ENCODE measurements around the gene APOL1.
"Not testable (repeated sequence)": the region's sequence is repeated elsewhere in the genome, so short reads cannot be mapped to it uniquely, and the experiment has no call there.

The APOL1 gene

GRCh38 chr22:36225333-36225922 lies 27.5 kb upstream of the APOL1 start:
- no peak overlapping the region for H3K4me3 ChIP-seq (ENCODE audit: low read depth, low read length)

- no peak overlapping the region for H3K4me3 ChIP-seq (ENCODE audit: low read depth, low read length)
These were observed 26.7 kb upstream of the APOL1 start for GRCh38 chr22:36226189-36226588.

GRCh38 chr22:36227396-36227795 lies 25.5 kb upstream of the APOL1 start:
- H3K4me3 ChIP-seq (ENCODE audit: low read depth, low read length): no peak overlapping the region

- H3K4me3 ChIP-seq (ENCODE audit: low read depth, low read length): no peak overlapping the region
These were observed 25.1 kb upstream of the APOL1 start for GRCh38 chr22:36227806-36228205.

GRCh38 chr22:36228369-36228768 lies 24.6 kb upstream of the APOL1 start:
- H3K4me3 ChIP-seq (ENCODE audit: low read depth, low read length): not testable (repeated sequence)

GRCh38 chr22:36228944-36229343 lies 24.0 kb upstream of the APOL1 start:
- no peak overlapping the region for H3K4me3 ChIP-seq (ENCODE audit: low read depth, low read length)

GRCh38 chr22:36229649-36230048 lies 23.3 kb upstream of the APOL1 start:
- H3K4me3 ChIP-seq (ENCODE audit: low read depth, low read length): not testable (repeated sequence)

- H3K4me3 ChIP-seq (ENCODE audit: low read depth, low read length): not testable (repeated sequence)
These were observed 21.9 kb upstream of the APOL1 start for GRCh38 chr22:36231051-36231450.

GRCh38 chr22:36232715-36233401 lies 20.1 kb upstream of the APOL1 start:
- H3K4me3 ChIP-seq (ENCODE audit: low read depth, low read length): no peak overlapping the region

- H3K4me3 ChIP-seq (ENCODE audit: low read depth, low read length): no peak overlapping the region
These were observed 19.1 kb upstream of the APOL1 start for GRCh38 chr22:36233796-36234195.

- H3K4me3 ChIP-seq (ENCODE audit: low read depth, low read length): no peak overlapping the region
These were observed 18.7 kb upstream of the APOL1 start for GRCh38 chr22:36234213-36234612.

GRCh38 chr22:36234919-36235318 lies 18.0 kb upstream of the APOL1 start:
- H3K4me3 ChIP-seq (ENCODE audit: low read depth, low read length): no peak overlapping the region

- H3K4me3 ChIP-seq (ENCODE audit: low read depth, low read length): no peak overlapping the region
These were observed 17.3 kb upstream of the APOL1 start for GRCh38 chr22:36235585-36235984.

GRCh38 chr22:36236388-36237319 lies 16.3 kb upstream of the APOL1 start:
- H3K4me3 ChIP-seq (ENCODE audit: low read depth, low read length): no peak overlapping the region

- H3K4me3 ChIP-seq (ENCODE audit: low read depth, low read length): no peak overlapping the region
These were observed 15.2 kb upstream of the APOL1 start for GRCh38 chr22:36237462-36238372.

GRCh38 chr22:36238373-36239149 lies 14.4 kb upstream of the APOL1 start:
- peak overlapping the region; percentile 61 for H3K4me3 ChIP-seq (ENCODE audit: low read depth, low read length)

- peak overlapping the region; percentile 61 for H3K4me3 ChIP-seq (ENCODE audit: low read depth, low read length)
These were observed 13.9 kb upstream of the APOL1 start for GRCh38 chr22:36239150-36239400.

GRCh38 chr22:36239401-36240171 lies 13.3 kb upstream of the APOL1 start, which contains the start of gene APOL2:
APOL2 (minus strand) TSS chr22:36239527; CDS start chr22:36233162, 6,365 bp downstream.
- H3K4me3 ChIP-seq (ENCODE audit: low read depth, low read length): peak within 1 kb of the TSS; percentile 61

GRCh38 chr22:36243986-36244385 lies 8.9 kb upstream of the APOL1 start:
- H3K4me3 ChIP-seq (ENCODE audit: low read depth, low read length): no peak overlapping the region
